Measurements from ENCODE around the gene CEP43.

CEP43 gene

GRCh38 chr6:166970091-166970490 lies 29.1 kb upstream of the CEP43 start:
- TF ChIP-seq CTCF (conservative IDR thresholded peaks at IDR 0.05; ENCODE audit: low read length), result no peak
- no peak for DNase-seq (ENCODE audit: low read depth)
- no peak overlapping the region for H3K4me3 ChIP-seq (ENCODE audit: low read length)

- TF ChIP-seq CTCF (conservative IDR thresholded peaks at IDR 0.05; ENCODE audit: low read length), result no peak
Measured at GRCh38 chr6:166970776-166971175, 28.4 kb upstream of the CEP43 start.

GRCh38 chr6:166971271-166971670 lies 27.9 kb upstream of the CEP43 start:
- TF ChIP-seq CTCF (conservative IDR thresholded peaks at IDR 0.05; ENCODE audit: low read length), result no peak
- no peak for DNase-seq (ENCODE audit: low read depth)
- no peak overlapping the region for H3K4me3 ChIP-seq (ENCODE audit: low read length)

More at GRCh38 chr6:166970776-166971175, 28.4 kb upstream of the CEP43 start:
- no peak overlapping the region for H3K4me3 ChIP-seq (ENCODE audit: low read length)
- no peak for DNase-seq (ENCODE audit: low read depth)

GRCh38 chr6:166972101-166972500 lies 27.1 kb upstream of the CEP43 start:
- TF ChIP-seq CTCF (conservative IDR thresholded peaks at IDR 0.05; ENCODE audit: low read length), result no peak
- DNase-seq (ENCODE audit: low read depth), result no peak

GRCh38 chr6:166976636-166977035 lies 22.6 kb upstream of the CEP43 start:
- H3K4me3 ChIP-seq (ENCODE audit: low read length), result no peak overlapping the region
- no peak for DNase-seq (ENCODE audit: low read depth)
- no peak for TF ChIP-seq CTCF (conservative IDR thresholded peaks at IDR 0.05; ENCODE audit: low read length)

More at GRCh38 chr6:166972101-166972500, 27.1 kb upstream of the CEP43 start:
- no peak overlapping the region for H3K4me3 ChIP-seq (ENCODE audit: low read length)

- peak; percentile 39 for DNase-seq (ENCODE audit: low read depth)
- no peak for TF ChIP-seq CTCF (conservative IDR thresholded peaks at IDR 0.05; ENCODE audit: low read length)
- no peak overlapping the region for H3K4me3 ChIP-seq (ENCODE audit: low read length)
Measured at GRCh38 chr6:166977621-166978525, 21.3 kb upstream of the CEP43 start.

GRCh38 chr6:166980738-166981137 lies 18.5 kb upstream of the CEP43 start:
- H3K4me3 ChIP-seq (ENCODE audit: low read length), result no peak overlapping the region
- no peak for TF ChIP-seq CTCF (conservative IDR thresholded peaks at IDR 0.05; ENCODE audit: low read length)

More at GRCh38 chr6:166980738-166981137, 18.5 kb upstream of the CEP43 start:
- no peak for DNase-seq (ENCODE audit: low read depth)

Data from AG10803 (cell line).